Naive thymus-derived CD4-positive, alpha-beta T cell (primary cell): ENCODE measurements around the gene TCEAL6. TPM values are rescaled to one million over a fixed set of nuclear protein-coding genes. Genes with fewer than 3 reads are reported as not detected.
A peak's percentile ranks its signal among the peaks of the same experiment; 100 is the strongest.
"Not testable (repeated sequence)": the region's sequence is repeated elsewhere in the genome, so short reads cannot be mapped to it uniquely, and the experiment has no call there.

Source experiments
- ATAC-seq: fragments of 150-1000 bp; cut with Tn5 transposase; 2 replicates; pipeline ENCODE4 v1.10.0; 2021; ENCODE audit warnings: mild to moderate bottlenecking, moderate library complexity
- CTCF ChIA-PET: fragments of 350-600 bp; sonication (Branson Sonifier 250); formaldehyde crosslinking; loops from one replicate; lab custom pipeline; 2021; ENCODE audit warnings: antibody characterized with exemption; lab: Charles Lee
- POLR2A ChIA-PET: fragments of 350-600 bp; sonication (Branson Sonifier 250); formaldehyde crosslinking; loops from one replicate; lab custom pipeline; 2021; ENCODE audit warnings: antibody characterized with exemption, inconsistent platforms; lab: Charles Lee
- DNase-seq, 9 donors: peaks; one replicate each; pipeline versions ENCODE4 v3.0.0 to v3.0.0-alpha.2; 2020 to 2022; ENCODE audit warnings: mixed read lengths in 1 of 9
- H3K27ac ChIP-seq: one replicate; pipeline ENCODE4 v1.7.0; 2013; ENCODE audit warnings: mild to moderate bottlenecking, low read depth, low read length, moderate library complexity
- H3K27me3 ChIP-seq, 2 donors: one replicate each; pipeline ENCODE4 v1.7.0; 2013; ENCODE audit warnings: low read length in 2 of 2, mild to moderate bottlenecking in 2 of 2, moderate library complexity in 2 of 2; ENCODE audit not compliant: control insufficient read depth in 2 of 2, insufficient read depth in 2 of 2
- H3K36me3 ChIP-seq, 3 experiments: 1 replicate in 2 of 3; 2 replicates in 1 of 3; pipeline ENCODE4 v1.7.0; 2013; ENCODE audit warnings: low read length in 3 of 3, mild to moderate bottlenecking in 3 of 3, moderate library complexity in 1 of 3; ENCODE audit not compliant: insufficient read depth in 3 of 3, control insufficient read depth in 2 of 3
- H3K4me1 ChIP-seq, 2 donors: one replicate each; pipeline ENCODE4 v1.7.0; 2013; ENCODE audit warnings: low read length in 2 of 2, mild to moderate bottlenecking in 2 of 2, moderate library complexity in 1 of 2; ENCODE audit not compliant: control insufficient read depth in 2 of 2, insufficient read depth in 2 of 2
- H3K4me3 ChIP-seq: 2 replicates; pipeline ENCODE4 v1.7.0; 2013; ENCODE audit warnings: mild to moderate bottlenecking, low read length
- H3K9me3 ChIP-seq, 3 experiments: 1 replicate in 2 of 3; 2 replicates in 1 of 3; pipeline ENCODE4 v1.7.0; 2013; ENCODE audit warnings: low read length in 3 of 3; ENCODE audit not compliant: control insufficient read depth in 2 of 3
- H3K27ac Mint-ChIP-seq, 9 donors: one replicate each; pipeline ENCODE4 v1.8.0; 2020 to 2022; ENCODE audit warnings: mixed read lengths in 9 of 9, mild to moderate bottlenecking in 8 of 9, moderate library complexity in 5 of 9, inconsistent platforms in 2 of 9
- H3K27me3 Mint-ChIP-seq, 5 donors: one replicate each; pipeline ENCODE4 v1.8.0; 2021 to 2022; ENCODE audit warnings: mixed read lengths in 5 of 5, mild to moderate bottlenecking in 1 of 5
- H3K36me3 Mint-ChIP-seq, 5 donors: one replicate each; pipeline ENCODE4 v1.8.0; 2020 to 2022; ENCODE audit warnings: mixed read lengths in 5 of 5, mild to moderate bottlenecking in 3 of 5, inconsistent platforms in 1 of 5
- H3K4me1 Mint-ChIP-seq, 7 donors: one replicate each; pipeline ENCODE4 v1.8.0; 2020 to 2022; ENCODE audit warnings: mixed read lengths in 7 of 7, mild to moderate bottlenecking in 3 of 7, inconsistent platforms in 1 of 7
- H3K4me3 Mint-ChIP-seq, 10 donors: one replicate each; pipeline ENCODE4 v1.8.0; 2020 to 2022; ENCODE audit warnings: mild to moderate bottlenecking in 10 of 10, mixed read lengths in 10 of 10, moderate library complexity in 6 of 10, inconsistent platforms in 2 of 10
- H3K9me3 Mint-ChIP-seq, 11 donors: one replicate each; pipeline ENCODE4 v1.8.0; 2020 to 2022; ENCODE audit warnings: mixed read lengths in 11 of 11, mild to moderate bottlenecking in 4 of 11, inconsistent platforms in 1 of 11, moderate library complexity in 1 of 11
- intact Hi-C, 2 donors: fragments of 100-400 bp; cut with micrococcal nuclease; formaldehyde crosslinking; loops; one replicate each; pipeline ENCODE4 v1.15.1; 2023
- polyA plus RNA-seq, 2 donors: library from polyadenylated mRNA; unstranded; fragments of 300-500 nt; fragmentation: Illumina TruSeq; gene quantifications; one replicate each; pipeline ENCODE4 v1.2.3, GENCODE V29; 2021
- total RNA-seq, 6 experiments: library from RNA in 5 of 6; stranded (reverse) in 5 of 6; gene quantifications; 1 replicate in 5 of 6; 2 replicates in 1 of 6; pipeline ENCODE4 v1.2.3 and lab custom pipeline; 2021 to 2026

TCEAL6 gene
- total RNA-seq (not detected), polyA plus RNA-seq (not detected), total RNA-seq (lab: John Stamatoyannopoulos, UW) (not detected)

DNA sequence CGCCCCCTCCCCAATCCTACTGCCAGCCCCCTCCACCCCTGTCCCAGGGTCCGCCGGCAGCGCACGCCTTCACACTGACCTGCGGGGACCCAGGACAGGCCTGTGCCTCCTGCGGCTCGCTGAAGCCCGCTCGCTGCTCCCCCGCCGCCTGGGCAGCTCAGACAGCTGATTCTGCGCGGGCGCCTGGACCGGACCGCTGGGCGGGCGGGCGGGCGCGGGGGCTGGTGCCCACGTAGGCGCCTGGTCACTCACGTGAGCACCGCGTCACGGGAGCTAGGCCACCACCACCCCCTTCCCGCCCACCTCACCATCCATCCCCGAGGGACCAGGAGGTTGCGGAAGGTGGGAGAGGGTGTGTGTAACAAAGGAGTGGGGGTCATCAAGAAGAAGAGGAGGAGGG, at the start of gene TCEAL6:
TSS of gene TCEAL6 (minus strand) at position 208 of the 400 bp plus-strand sequence.
- H3K36me3 ChIP-seq, H3K4me1 ChIP-seq, CTCF ChIA-PET, ATAC-seq, H3K27ac Mint-ChIP-seq, H3K9me3 ChIP-seq, DNase-seq, H3K36me3 Mint-ChIP-seq, H3K9me3 Mint-ChIP-seq, H3K27me3 ChIP-seq, POLR2A ChIA-PET, intact Hi-C loops, H3K4me3 ChIP-seq, H3K4me1 Mint-ChIP-seq, H3K27ac ChIP-seq: not testable (repeated sequence)
- Mint-ChIP-seq H3K4me3 (peak within 1 kb of the TSS in 3 of 10 donors; percentile 5 to 51 (median 17)), H3K27me3 (peaks cover 17 to 36% (median 30%) of the 10 kb centered on the region in 5 donors)

DNA sequence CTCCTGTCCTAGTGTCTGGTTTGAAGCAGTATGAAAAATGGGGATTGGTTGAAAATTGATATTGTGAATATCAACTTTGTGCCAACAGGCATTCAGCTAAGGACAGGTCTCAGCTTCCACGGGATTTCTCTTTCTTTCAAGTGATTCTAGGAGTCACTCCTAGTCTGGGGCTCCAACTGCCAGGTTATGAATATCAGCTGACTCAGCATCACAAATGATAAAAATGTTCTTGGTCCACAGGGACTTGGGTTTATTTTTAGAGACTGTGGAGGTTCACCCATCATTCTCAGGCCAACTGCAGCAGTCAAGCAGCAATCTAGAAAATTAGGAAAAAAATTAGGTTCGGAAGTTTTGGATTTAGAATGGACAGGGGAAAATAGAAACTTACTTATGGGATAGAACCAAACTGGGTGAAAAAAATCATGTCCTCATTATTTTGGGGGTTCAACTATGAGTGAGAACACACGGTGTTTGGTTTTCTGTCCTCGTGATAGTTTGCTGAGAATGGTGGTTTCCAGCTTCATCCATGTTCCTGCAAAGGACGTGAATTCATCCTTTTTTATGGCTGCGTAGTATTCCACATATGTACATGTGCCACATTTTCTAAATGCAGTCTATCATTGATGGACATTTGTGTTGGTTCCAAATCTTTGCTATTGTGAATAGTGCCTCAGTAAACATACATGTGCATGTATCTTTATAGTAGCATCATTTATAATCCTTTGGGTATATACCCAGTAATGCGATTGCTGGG, 43.9 kb upstream of the TCEAL6 start:
- Mint-ChIP-seq H3K36me3 (peaks cover 0 to 3% (median 0%) of the 10 kb centered on the region in 5 donors), H3K4me3 (no peak overlapping the region), H3K9me3 (peaks cover 0 to 14% (median 9%) of the 10 kb centered on the region in 11 donors), H3K27ac (no peak overlapping the region), H3K4me1 (no peaks in the 10 kb centered on the region), H3K27me3 (peaks cover 0 to 5% (median 3%) of the 10 kb centered on the region in 5 donors)
- DNase-seq (no peak), ATAC-seq (no peak)
- Histone ChIP-seq H3K36me3 (no peaks in the 10 kb centered on the region), H3K4me3 (no peak overlapping the region), H3K9me3 (no peaks in the 10 kb centered on the region), H3K27me3 (no peaks in the 10 kb centered on the region), H3K27ac (no peak overlapping the region), H3K4me1 (no peaks in the 10 kb centered on the region)
- CTCF ChIA-PET, result no interaction called here
- POLR2A ChIA-PET, result no interaction called here
- intact Hi-C loops, result no loop called here

DNA sequence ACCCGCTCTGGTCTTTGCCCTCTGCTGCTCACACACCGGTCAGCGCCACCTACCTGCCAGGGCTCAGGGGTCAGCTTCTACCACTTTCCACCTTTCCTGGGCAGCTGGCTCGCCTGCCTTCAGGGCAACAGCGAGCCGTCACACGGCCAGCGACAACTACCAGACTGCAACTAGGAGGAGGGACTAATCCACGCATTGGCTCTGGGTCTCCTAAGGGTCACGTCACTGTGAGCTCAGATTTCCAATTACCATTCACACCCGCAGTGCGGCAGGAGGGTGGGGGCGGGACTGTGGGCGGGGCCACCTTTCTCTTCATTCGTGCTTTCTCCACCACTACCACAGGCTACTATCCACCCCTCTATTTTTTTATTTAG, 13.5 kb upstream of the TCEAL6 start, which contains the start of gene BEX5:
TSS of gene BEX5 (minus strand) at position 172 of the 374 bp plus-strand sequence. CDS start 1,712 bp downstream, outside the sequence.
- Histone ChIP-seq H3K27me3 (no peaks in the 10 kb centered on the region), H3K36me3 (no peaks in the 10 kb centered on the region), H3K4me3 (peak within 1 kb of the TSS; percentile 74), H3K27ac (peak within 1 kb of the TSS; percentile 83), H3K9me3 (no peaks in the 10 kb centered on the region), H3K4me1 (no peaks in the 10 kb centered on the region)
- POLR2A ChIA-PET, result interaction anchor here (0.6 to 1.2 kb wide), 2 partner anchors 224 to 1106 kb away, joined by 5 to 8 read pairs; partner anchors contain the start of gene ZMAT1
- peak within 1 kb of the TSS; percentile 92 to 99 (median 96) for H3K27ac Mint-ChIP-seq
- H3K4me1 Mint-ChIP-seq, result peaks cover 4 to 20% (median 5%) of the 10 kb centered on the region in 7 donors
- H3K9me3 Mint-ChIP-seq, result no peaks in the 10 kb centered on the region
- peak within 1 kb of the TSS; percentile 92 to 99 (median 98) for H3K4me3 Mint-ChIP-seq
- CTCF ChIA-PET, result no interaction called here
- H3K27me3 Mint-ChIP-seq, result peaks cover 0 to 6% (median 0%) of the 10 kb centered on the region in 5 donors
- DNase-seq, result peak in 8 of 9 donors; percentile 20 to 74 (median 62)
- intact Hi-C loops, result loop anchor here (1.0 to 5.0 kb wide), 14 partner anchors 27 to 1763 kb away; partner anchors contain the start of genes ARMCX6 (in 1 of the 2), GPRASP1 (in 1 of the 2), GPRASP2 (in 1 of the 2) and MORF4L2 (in 1 of the 2)
- H3K36me3 Mint-ChIP-seq, result no peaks in the 10 kb centered on the region
- ATAC-seq, result peak; percentile 98

DNA sequence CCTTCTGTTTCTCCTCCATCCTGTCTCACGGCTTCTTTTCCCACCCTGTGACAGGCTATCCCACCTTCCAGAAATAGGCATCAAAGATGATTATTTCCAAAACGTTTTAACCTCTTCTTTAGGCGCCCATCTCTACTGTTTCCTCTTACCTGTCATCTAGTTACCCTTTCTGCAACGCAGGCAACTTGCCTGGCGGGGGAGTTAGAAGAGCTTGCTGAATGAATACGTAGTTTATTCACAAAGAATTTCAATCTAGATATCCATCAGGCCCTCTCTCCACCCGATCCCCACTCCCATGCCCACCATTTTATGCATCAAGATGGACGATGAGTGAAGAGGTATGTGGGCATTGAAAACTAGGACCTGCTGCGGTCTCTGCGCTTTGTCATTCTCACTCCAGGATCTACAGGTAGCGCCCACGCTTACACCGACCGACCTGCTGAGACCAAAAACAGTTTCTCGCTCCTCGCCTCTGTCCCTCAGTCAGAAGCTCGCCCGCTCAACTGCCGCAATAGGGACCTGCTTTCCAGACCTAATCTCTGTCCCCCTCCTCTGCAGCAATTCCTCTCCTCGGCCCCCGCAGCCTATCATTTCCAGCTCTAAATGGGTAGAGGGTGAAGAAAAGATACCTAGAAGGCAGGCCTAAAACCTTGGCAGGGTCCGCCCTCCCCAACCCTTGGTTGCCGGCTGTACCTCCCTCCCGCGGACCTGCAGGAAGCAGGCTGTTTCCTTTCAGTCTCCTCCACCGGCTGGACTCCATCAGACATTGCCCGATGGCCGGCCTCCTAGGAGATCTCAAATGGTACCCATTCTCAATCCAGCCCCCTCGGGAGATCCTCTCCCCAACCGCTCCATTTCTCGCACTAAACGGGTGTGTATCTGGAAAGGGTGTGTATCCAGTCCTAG, 12.9 kb upstream of the TCEAL6 start:
- Mint-ChIP-seq H3K9me3 (no peaks in the 10 kb centered on the region), H3K27ac (peak overlapping the region; percentile 92 to 99 (median 96)), H3K36me3 (no peaks in the 10 kb centered on the region), H3K27me3 (peaks cover 0 to 3% (median 0%) of the 10 kb centered on the region in 5 donors), H3K4me1 (peaks cover 3 to 20% (median 5%) of the 10 kb centered on the region in 7 donors), H3K4me3 (peak overlapping the region; percentile 92 to 99 (median 98))
- DNase-seq (peak in 8 of 9 donors; percentile 5 to 45 (median 37)), ATAC-seq (peak; percentile 54)
- intact Hi-C loops, result loop anchor here (1.0 to 5.0 kb wide), 12 partner anchors 26 to 1764 kb away; partner anchors contain the start of genes ARMCX6 (in 1 of the 2), GPRASP1 (in 1 of the 2), GPRASP2 (in 1 of the 2) and TIMM8A (in 1 of the 2)
- ChIA-PET CTCF (no interaction called here), POLR2A (interaction anchor here (1.2 kb wide), 1 partner anchor 224 kb away, joined by 8 read pairs; the partner anchor contains the start of gene ZMAT1)
- peak overlapping the region; percentile 83 for H3K27ac ChIP-seq
- no peaks in the 10 kb centered on the region for H3K4me1 ChIP-seq
- no peaks in the 10 kb centered on the region for H3K36me3 ChIP-seq
- H3K4me3 ChIP-seq, result peak overlapping the region; percentile 74
- no peaks in the 10 kb centered on the region for H3K9me3 ChIP-seq
- no peaks in the 10 kb centered on the region for H3K27me3 ChIP-seq

DNA sequence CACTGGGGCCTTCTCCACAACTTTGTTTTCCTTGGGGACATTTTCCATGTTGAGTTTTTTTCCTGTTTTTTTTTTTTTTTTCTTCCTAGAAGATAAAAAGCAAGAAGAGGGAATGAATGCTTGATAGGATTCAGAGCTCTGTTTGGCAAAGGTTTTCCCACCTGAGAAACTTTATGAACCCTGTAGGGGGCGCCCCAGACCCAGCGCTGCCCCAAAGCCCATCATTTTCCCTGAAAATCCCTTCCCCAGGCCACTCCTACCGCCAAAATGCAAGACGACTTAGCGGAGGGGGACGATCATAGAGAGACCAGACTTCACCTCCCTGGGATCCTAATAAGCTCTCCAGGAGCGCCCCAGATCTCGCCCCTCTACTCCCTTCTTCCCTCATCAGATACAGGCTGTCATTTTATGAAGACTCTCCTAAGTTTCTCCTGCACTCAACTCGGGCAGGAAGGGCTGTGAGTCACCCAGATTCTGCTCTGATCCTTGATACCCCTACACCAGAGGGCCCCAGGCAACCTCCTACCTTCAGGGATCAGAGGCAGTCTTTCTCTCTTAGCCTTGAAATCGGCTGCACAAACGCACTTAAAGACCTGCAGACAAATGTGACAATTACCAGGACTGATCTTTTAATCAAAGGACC, 12.1 kb upstream of the TCEAL6 start:
- Histone ChIP-seq H3K4me3 (peak overlapping the region; percentile 74), H3K4me1 (no peaks in the 10 kb centered on the region), H3K27me3 (no peaks in the 10 kb centered on the region), H3K36me3 (no peaks in the 10 kb centered on the region), H3K9me3 (no peaks in the 10 kb centered on the region), H3K27ac (peak overlapping the region; percentile 83)
- H3K4me3 Mint-ChIP-seq, result peak overlapping the region; percentile 92 to 99 (median 98)
- intact Hi-C loops, result loop anchor here in 1 of 2 donors (2.0 kb wide), 4 partner anchors 26 to 1764 kb away; partner anchors contain the start of gene GPRASP1
- no peaks in the 10 kb centered on the region for H3K9me3 Mint-ChIP-seq
- peaks cover 3 to 20% (median 5%) of the 10 kb centered on the region in 7 donors for H3K4me1 Mint-ChIP-seq
- H3K36me3 Mint-ChIP-seq, result no peaks in the 10 kb centered on the region
- H3K27me3 Mint-ChIP-seq, result no peaks in the 10 kb centered on the region
- CTCF ChIA-PET, result no interaction called here
- no peak for ATAC-seq
- POLR2A ChIA-PET, result no interaction called here
- peak in 6 of 9 donors; percentile 2 to 15 (median 4) for DNase-seq
- peak overlapping the region; percentile 92 to 99 (median 96) for H3K27ac Mint-ChIP-seq

DNA sequence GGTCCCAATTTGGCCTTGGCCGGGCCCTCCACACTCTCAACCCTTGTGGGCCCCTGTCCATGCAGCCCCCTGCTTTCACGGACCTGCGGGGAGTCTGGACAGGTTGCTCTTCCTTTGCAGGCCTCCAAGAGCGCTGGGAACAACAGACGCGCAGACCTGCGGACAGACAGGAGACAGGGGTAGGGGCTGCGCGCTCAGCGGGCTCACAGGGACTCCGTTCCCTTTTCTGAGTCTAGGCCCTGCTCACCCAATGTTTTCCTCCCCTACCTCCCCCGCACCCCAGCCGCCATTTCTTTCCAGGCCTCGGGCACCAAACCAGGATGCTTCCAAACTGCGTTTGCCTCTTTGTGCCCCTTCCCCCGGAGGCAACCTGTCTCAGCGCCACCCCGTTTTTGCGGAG, 650 bp downstream of the TCEAL6 start:
- H3K27me3 Mint-ChIP-seq, result peaks cover 17 to 36% (median 30%) of the 10 kb centered on the region in 5 donors
- H3K27me3 ChIP-seq, ATAC-seq, H3K4me3 ChIP-seq, H3K4me1 Mint-ChIP-seq, H3K36me3 Mint-ChIP-seq, H3K4me3 Mint-ChIP-seq, H3K27ac ChIP-seq, intact Hi-C loops, H3K36me3 ChIP-seq, DNase-seq, POLR2A ChIA-PET, CTCF ChIA-PET, H3K27ac Mint-ChIP-seq, H3K9me3 Mint-ChIP-seq, H3K4me1 ChIP-seq, H3K9me3 ChIP-seq: not testable (repeated sequence)
